GM23248 (cell line): Measurements from ENCODE around the gene TINCR.

Experiments used
- EZH2 ChIP-seq: fragments of 200-600 bp; sonication (generic); IDR thresholded peaks from 2 replicates; pipeline ENCODE4 v1.6.1; 2018; ENCODE audit warnings: antibody characterized with exemption, mild to moderate bottlenecking; ENCODE audit not compliant: insufficient read depth, poor library complexity, severe bottlenecking
- EZH2phosphoT487 ChIP-seq: fragments of 200-600 bp; sonication (generic); IDR thresholded peaks from 2 replicates; pipeline ENCODE4 v1.6.1; 2018; ENCODE audit warnings: antibody characterized with exemption, moderate library complexity, mild to moderate bottlenecking, low read depth; ENCODE audit not compliant: insufficient read depth

GRCh38 chr19:5519076-5519475 is 48.7 kb downstream of the TINCR start:
- TF ChIP-seq EZH2phosphoT487 (no peak), EZH2 (no peak)
